ENCODE results near the gene HTR1B.

Gene HTR1B

GRCh38 chr6:77454386-77454785 lies 8.9 kb downstream of the HTR1B start:
- DNase-seq, result no peak

GRCh38 chr6:77451466-77451865 lies 11.8 kb downstream of the HTR1B start:
- DNase-seq, result no peak

GRCh38 chr6:77450924-77451323 lies 12.4 kb downstream of the HTR1B start:
- no peak for DNase-seq

GRCh38 chr6:77448546-77448945 lies 14.7 kb downstream of the HTR1B start:
- no peak for DNase-seq

GRCh38 chr6:77447254-77447653 lies 16.0 kb downstream of the HTR1B start:
- no peak for DNase-seq

- DNase-seq, result no peak
Measured at GRCh38 chr6:77446249-77446648, 17.0 kb downstream of the HTR1B start.

GRCh38 chr6:77445214-77445613 lies 18.1 kb downstream of the HTR1B start:
- no peak for DNase-seq

DNA sequence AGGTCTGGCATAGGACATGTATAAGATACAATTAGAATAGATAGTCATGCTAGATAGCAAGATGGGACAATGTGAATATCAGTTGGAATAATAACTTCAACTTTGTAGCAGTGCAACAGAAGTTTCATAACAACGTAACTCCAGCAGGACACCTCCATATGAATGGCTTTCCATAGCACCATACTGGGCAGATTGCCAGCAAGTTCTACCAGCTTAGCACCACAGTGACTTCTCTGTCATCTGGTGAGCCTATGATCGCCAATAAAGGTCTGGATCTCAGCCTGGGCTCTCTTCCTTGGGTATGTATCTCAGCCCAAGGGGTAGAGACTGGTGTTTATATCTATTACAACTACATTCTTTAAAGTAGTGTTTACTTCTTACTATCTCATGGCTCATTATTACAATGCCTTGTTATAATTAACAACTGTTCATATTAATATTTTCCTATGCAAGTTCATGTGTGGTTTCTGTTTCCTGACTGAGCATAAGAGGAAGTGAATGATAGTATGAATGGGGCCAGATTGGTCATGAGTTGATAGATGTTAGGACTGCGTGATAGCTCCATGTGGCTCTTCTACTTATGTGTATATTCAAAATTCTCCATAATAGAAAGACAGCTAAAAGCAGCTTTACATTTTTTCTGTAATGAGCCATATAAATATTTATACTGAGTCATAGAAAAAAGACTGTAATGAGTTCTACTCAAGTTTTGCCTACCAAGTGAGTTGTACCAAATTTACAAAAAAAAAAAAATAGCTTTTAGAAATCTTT lies 22.9 kb downstream of the HTR1B start:
- DNase-seq, result no peak

GRCh38 chr6:77433888-77434287 lies 29.4 kb downstream of the HTR1B start:
- no peak for DNase-seq

GRCh38 chr6:77430504-77430903 lies 32.8 kb downstream of the HTR1B start:
- no peak for DNase-seq

- no peak for DNase-seq
Measured at GRCh38 chr6:77425671-77426070, 37.6 kb downstream of the HTR1B start.

DNA sequence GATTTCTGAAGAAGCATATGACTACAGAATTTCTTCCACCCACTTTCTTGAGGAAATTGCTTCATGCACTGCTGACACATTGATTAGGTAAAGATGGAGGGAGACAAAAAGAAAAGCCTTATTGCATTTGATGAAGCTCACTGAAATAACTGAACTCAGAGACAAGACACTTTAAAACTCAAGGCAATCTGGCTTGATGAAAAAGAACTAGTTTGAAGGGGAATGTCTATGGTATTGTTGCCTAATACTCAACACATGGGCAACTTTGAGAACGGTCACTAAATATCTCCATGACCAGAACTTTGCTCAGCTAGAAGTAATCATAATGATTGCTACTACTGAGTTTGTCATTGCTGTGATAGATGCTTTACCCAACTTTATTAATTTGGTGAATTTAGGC lies 38.1 kb downstream of the HTR1B start:
- no peak for DNase-seq

DNA sequence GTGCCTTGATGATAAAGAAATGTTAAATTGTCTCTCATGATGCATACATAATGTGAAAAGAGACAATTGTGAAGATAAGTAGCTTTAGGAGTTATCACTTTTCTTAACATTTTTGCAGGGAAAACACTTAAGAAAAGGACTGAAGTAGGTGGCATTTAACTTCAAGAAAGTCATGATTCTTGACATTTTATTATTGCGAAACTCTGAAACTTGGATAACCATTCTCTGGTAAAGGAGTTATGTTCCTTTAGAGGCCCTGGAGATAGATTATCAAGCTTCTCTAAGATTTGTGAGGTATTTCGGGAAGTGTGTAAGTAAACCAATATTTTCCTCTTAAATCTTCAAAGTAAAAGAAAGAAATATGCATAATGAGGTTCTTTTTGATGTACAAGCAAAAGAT lies 38.5 kb downstream of the HTR1B start:
- DNase-seq, result no peak

- DNase-seq, result no peak
Measured at GRCh38 chr6:77416839-77417238, 46.5 kb downstream of the HTR1B start.

DNA sequence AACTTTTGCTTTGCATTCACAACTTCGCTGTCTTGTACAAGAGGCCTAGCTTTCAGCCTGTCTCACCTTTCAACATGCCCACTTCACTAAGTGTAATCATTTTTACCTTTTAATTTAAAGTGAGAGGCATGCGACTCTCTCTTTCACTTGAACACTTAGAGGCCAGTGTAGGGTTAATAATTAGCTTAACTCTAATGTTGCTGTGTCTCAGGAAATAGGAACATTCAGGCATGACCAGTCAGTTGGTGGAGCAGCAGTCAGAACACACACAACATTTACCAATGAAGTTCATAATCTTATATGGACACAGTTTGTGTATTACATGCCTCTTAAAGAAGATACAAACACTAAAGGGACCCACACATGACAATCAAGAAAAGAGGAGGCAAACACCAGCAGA lies 47.6 kb downstream of the HTR1B start:
- no peak for DNase-seq

All from NCI-H345 (cell line).